Hepatocyte (in vitro differentiated cells): ENCODE measurements around the gene TWF2.

Source experiments
- CTCF ChIP-seq: fragments of 200-600 bp; sonication (generic); IDR thresholded peaks from 2 replicates; pipeline ENCODE4 v1.5.1; 2016; ENCODE audit warnings: antibody characterized with exemption, mild to moderate bottlenecking; ENCODE audit not compliant: poor library complexity
- EZH2 ChIP-seq: fragments of 200-600 bp; sonication (generic); IDR thresholded peaks from 2 replicates; pipeline ENCODE4 v1.6.1; 2016; ENCODE audit warnings: antibody characterized with exemption, mild to moderate bottlenecking, borderline replicate concordance

DNA sequence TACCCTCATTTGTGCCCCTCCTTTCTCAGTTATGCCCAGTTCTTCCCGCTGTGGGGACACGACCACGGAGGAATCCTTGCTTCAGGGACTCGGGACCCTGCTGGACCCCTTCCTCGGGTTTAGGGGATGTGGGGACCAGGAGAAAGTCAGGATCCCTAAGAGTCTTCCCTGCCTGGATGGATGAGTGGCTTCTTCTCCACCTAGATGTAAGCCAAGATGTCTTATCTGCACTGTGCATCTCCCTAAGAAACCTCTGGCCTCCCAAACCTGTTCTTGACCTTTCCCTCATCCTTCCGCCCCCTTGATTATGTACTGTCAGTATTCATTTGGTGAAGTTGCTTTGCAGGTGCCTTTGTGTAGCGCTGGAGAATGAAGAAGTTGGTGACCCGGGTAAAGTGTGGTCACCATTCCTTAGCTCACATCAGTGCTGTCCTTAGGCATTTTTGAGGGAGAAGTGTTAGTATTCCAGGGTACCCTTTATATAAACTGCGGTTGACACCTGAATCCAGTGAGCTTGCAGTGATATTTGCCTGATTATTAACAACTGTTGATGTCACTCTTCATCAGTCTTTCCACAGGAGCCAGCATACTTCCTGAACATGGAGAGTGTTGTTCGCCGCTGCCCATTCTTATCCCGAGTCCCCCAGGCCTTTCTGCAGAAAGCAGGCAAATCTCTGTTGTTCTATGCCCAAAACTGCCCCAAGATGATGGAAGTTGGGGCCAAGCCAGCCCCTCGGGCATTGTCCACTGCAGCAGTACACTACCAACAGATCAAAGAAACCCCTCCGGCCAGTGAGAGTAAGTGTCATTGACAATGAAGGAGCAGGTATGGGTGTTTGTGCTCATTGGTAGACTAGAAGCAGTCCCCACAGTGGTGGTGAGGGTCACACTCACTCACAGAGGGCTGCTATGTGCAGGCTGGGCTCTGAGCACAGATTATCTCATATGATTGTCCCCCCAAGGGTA, 40.0 kb downstream of the TWF2 start:
- TF ChIP-seq CTCF = no peak
- no peak for TF ChIP-seq EZH2
